ENCODE results near the gene KCNQ1. TPM values are rescaled to one million over a fixed set of nuclear protein-coding genes. Genes with fewer than 3 reads are reported as not detected.

Gene KCNQ1
- total and polyA plus RNA-seq, 9 of the 15 experiments (the other 6 are each of a cell fraction or from before 2014, with no cell fraction given) = 0.44 TPM; not detected in 8

- BruUV-seq (replicated peaks) = no TSS peak
- Histone ChIP-seq H3K4me3 (no peak overlapping the region), H3K27ac (ENCODE audit: extremely low read depth, low read depth, low read length) (no peak overlapping the region), H2AFZ (ENCODE audit: low read depth, low read length) (no peak overlapping the region), H3K4me2 (ENCODE audit: insufficient read depth, low read length) (no peak overlapping the region), H3K9me1 (ENCODE audit: control insufficient read depth, insufficient read depth, low read length) (no peaks in the 10 kb centered on the region), H4K20me1 (replicated peaks; ENCODE audit: control insufficient read depth, insufficient read depth, low read length) (no peaks in the 10 kb centered on the region), H3K9ac (ENCODE audit: insufficient read depth in 1 of 2, low read depth in 2 of 2, low read length in 2 of 2) (no peak overlapping the region), H3K9me3 (replicated peaks; ENCODE audit: control insufficient read depth, insufficient read depth, low read depth, low read length) (0 out of 2 replicates have a peak, but pooled peaks cover 2% of the 10 kb centered on the region), H3K27me3 (ENCODE audit: control insufficient read depth in 2 of 2, insufficient read depth in 2 of 2, low read length in 2 of 2) (peaks cover 11 to 54% of the 10 kb centered on the region in 2 experiments; a peak in 4 of 5 replicates), H3K4me1 (replicated peaks in 1 of 2; ENCODE audit: control insufficient read depth in 2 of 2, insufficient read depth in 2 of 2, low read length in 2 of 2) (peaks cover 0 to 43% of the 10 kb centered on the region in 2 experiments; a peak in 4 of 5 replicates), H3K36me3 (ENCODE audit: control insufficient read depth, insufficient read depth, low read length) (no peaks in the 10 kb centered on the region), H3K79me2 (ENCODE audit: control insufficient read depth, insufficient read depth, low read length) (no peaks in the 10 kb centered on the region)
- intact Hi-C loops (cut with micrococcal nuclease) (loop anchor here (10.0 kb wide), 3 partner anchors 156 to 344 kb away; partner anchors contain the start of genes C11orf21, KCNQ1OT1 and TSPAN32), in situ Hi-C loops (cut with MboI) (no loop called here)
- DNase-seq (ENCODE audit: extremely low read depth in 1 of 4, low spot score in 3 of 4) (no peak), FAIRE-seq (no peak), ATAC-seq (no peak)
- CTCF ChIA-PET (ENCODE audit: low intra/inter-chr PET ratio) = no interaction called here
- POLR2A ChIA-PET = no interaction called here
- WGBS (ENCODE audit: insufficient coverage, low coverage, missing lambda C conversion rate) = 29% methylated on average over 12 of the region's 12 CpGs
- no peak for TF ChIP-seq MECOM (CRISPR knock-in tag; IDR thresholded peaks at IDR 0.05)
- no peak for TF ChIP-seq SRSF7 (optimal IDR thresholded peaks at IDR 0.05; ENCODE audit: low read depth, low read length)
- no peak for TF ChIP-seq HES1 (IDR thresholded peaks at IDR 0.05; ENCODE audit: low read depth)
- TF ChIP-seq ZNF280B (CRISPR knock-in tag; IDR thresholded peaks at IDR 0.05) = no peak
- TF ChIP-seq ZFP91 (CRISPR knock-in tag; IDR thresholded peaks at IDR 0.05) = no peak
- TF ChIP-seq CREB1 (IDR thresholded peaks at IDR 0.05) = no peak
- no peak for TF ChIP-seq CREB1 (CRISPR knock-in tag; IDR thresholded peaks at IDR 0.05)
- no peak for TF ChIP-seq ZBTB26 (CRISPR knock-in tag; IDR thresholded peaks at IDR 0.05)
- TF ChIP-seq JUNB (CRISPR knock-in tag; conservative IDR thresholded peaks at IDR 0.05) = no peak
- no peak for TF ChIP-seq ZNF347 (CRISPR knock-in tag; IDR thresholded peaks at IDR 0.05; ENCODE audit: low read depth)
- no peak for TF ChIP-seq ZNF436 (CRISPR knock-in tag; IDR thresholded peaks at IDR 0.05)
- TF ChIP-seq ZNF76 (CRISPR knock-in tag; IDR thresholded peaks at IDR 0.05; ENCODE audit: borderline replicate concordance) = no peak
- TF ChIP-seq ZNF184 (CRISPR knock-in tag; IDR thresholded peaks at IDR 0.05) = no peak
- no peak for TF ChIP-seq DLX4 (CRISPR knock-in tag; IDR thresholded peaks at IDR 0.05)
Measured at GRCh38 chr11:2538951-2539350, 94.1 kb downstream of the KCNQ1 start.
